Tibial artery (tissue), 4 donors: ENCODE measurements around the gene GDF15.
"Not testable (repeated sequence)": the region's sequence is repeated elsewhere in the genome, so short reads cannot be mapped to it uniquely, and the experiment has no call there.

Experiments used
- DNase-seq, 2 donors: peaks; one replicate each; pipeline ENCODE4 v3.0.0-alpha.2; 2019
- H3K27ac ChIP-seq, 2 donors: fragments of 200-600 bp; sonication (generic) in 1 of 2; 1 replicate in 1 of 2; 2 replicates in 1 of 2; pipeline ENCODE4 v1.5.1; 2018 to 2019; ENCODE audit warnings: mild to moderate bottlenecking in 1 of 2
- H3K27me3 ChIP-seq, 2 donors: fragments of 200-600 bp; sonication (generic) in 1 of 2; one replicate each; pipeline versions ENCODE4 v1.5.1 to v1.6.0; 2016 to 2019
- H3K36me3 ChIP-seq, 3 donors: fragments of 200-600 bp; sonication (generic) in 2 of 3; one replicate each; pipeline ENCODE4 v1.5.1; 2016 to 2019; ENCODE audit warnings: mild to moderate bottlenecking in 2 of 3
- H3K4me1 ChIP-seq, 4 donors: fragments of 200-600 bp; sonication (generic) in 2 of 4; 1 replicate in 3 of 4; 2 replicates in 1 of 4; pipeline ENCODE4 v1.5.1; 2016 to 2019
- H3K4me3 ChIP-seq, 2 donors: fragments of 200-600 bp; sonication (generic) in 1 of 2; 1 replicate in 1 of 2; 2 replicates in 1 of 2; pipeline ENCODE4 v1.5.1; 2018 to 2019; ENCODE audit warnings: mild to moderate bottlenecking in 2 of 2
- H3K9me3 ChIP-seq, 3 donors: fragments of 200-600 bp; sonication (generic) in 1 of 3; one replicate each; pipeline ENCODE4 v1.5.1; 2016 to 2019
- CTCF ChIP-seq, 2 experiments: fragments of 200-600 bp in 1 of 2; fragments of 450-650 bp in 1 of 2; IDR thresholded peaks; one replicate each; pipeline ENCODE4 v1.5.1; 2017 to 2019; ENCODE audit warnings: antibody characterized with exemption in 2 of 2, mild to moderate bottlenecking in 1 of 2, moderate library complexity in 1 of 2
- intact Hi-C: fragments of 100-400 bp; cut with DNase I; formaldehyde crosslinking; loops from one replicate; pipeline ENCODE4 v1.15.0; 2023; ENCODE audit warnings: low total_unique reads

GDF15 gene

GRCh38 chr19:18348171-18348570, 37.8 kb upstream of the GDF15 start:
- no peaks in the 10 kb centered on the region for H3K4me1 ChIP-seq
- no peak for TF ChIP-seq CTCF (IDR thresholded peaks at IDR 0.05)
- no peak for DNase-seq
- intact Hi-C loops, result loop anchor here (5.0 kb wide), 1 partner anchor 59 kb away; no protein-coding TSS in a partner anchor
- no peaks in the 10 kb centered on the region for H3K9me3 ChIP-seq
- no peak overlapping the region for H3K27ac ChIP-seq
- no peak overlapping the region for H3K4me3 ChIP-seq
- H3K27me3 ChIP-seq, result no peaks in the 10 kb centered on the region
- H3K36me3 ChIP-seq, result peaks cover 0 to 26% (median 0%) of the 10 kb centered on the region in 3 donors

DNA sequence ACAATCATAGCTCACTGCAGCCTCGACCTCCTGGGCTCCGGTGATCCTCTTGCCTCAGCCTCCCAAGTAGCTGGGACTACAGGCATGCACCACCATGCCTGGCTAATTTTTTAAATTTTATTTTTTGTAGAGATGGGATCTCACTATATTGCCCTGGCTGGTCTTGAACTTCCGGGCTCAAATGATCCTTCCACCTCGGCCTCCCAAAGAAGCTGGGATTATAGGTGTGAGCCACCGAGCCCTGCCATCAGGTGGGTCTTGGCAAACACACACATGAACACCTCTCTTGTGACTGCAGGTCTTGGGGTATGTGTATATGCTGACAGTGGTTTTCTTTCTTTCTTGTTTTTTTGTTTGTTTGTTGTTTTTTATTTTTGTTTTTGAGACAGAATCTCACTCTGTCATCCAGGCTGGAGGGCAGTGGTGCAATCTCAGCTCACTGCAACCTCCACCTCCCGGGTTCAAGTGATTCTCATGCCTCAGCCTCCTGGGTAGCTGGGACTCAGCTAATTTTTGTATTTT, 37.1 kb upstream of the GDF15 start:
- not testable (repeated sequence) for H3K4me1 ChIP-seq, H3K27ac ChIP-seq, H3K4me3 ChIP-seq, DNase-seq, H3K27me3 ChIP-seq, H3K9me3 ChIP-seq
- H3K36me3 ChIP-seq, result peaks cover 0 to 23% (median 0%) of the 10 kb centered on the region in 3 donors
- intact Hi-C loops, result loop anchor here (5.0 kb wide), 1 partner anchor 58 kb away; no protein-coding TSS in a partner anchor

GRCh38 chr19:18349524-18350128, 36.3 kb upstream of the GDF15 start:
- peak in 1 of 2 donors; percentile 48 for DNase-seq
- TF ChIP-seq CTCF (IDR thresholded peaks at IDR 0.05), result peak; percentile 64 to 69
- H3K27ac ChIP-seq, result no peak overlapping the region
- H3K27me3 ChIP-seq, result no peaks in the 10 kb centered on the region
- peaks cover 0 to 18% (median 0%) of the 10 kb centered on the region in 3 donors for H3K36me3 ChIP-seq
- no peaks in the 10 kb centered on the region for H3K9me3 ChIP-seq
- intact Hi-C loops, result loop anchor here (5.0 kb wide), 2 partner anchors 48 to 58 kb away; partner anchors contain the start of gene LRRC25
- H3K4me1 ChIP-seq, result no peaks in the 10 kb centered on the region
- no peak overlapping the region for H3K4me3 ChIP-seq

GRCh38 chr19:18350490-18350889, 35.5 kb upstream of the GDF15 start:
- H3K27ac ChIP-seq, result no peak overlapping the region
- H3K4me1 ChIP-seq, result no peaks in the 10 kb centered on the region
- H3K36me3 ChIP-seq, result peaks cover 0 to 13% (median 0%) of the 10 kb centered on the region in 3 donors
- H3K9me3 ChIP-seq, result no peaks in the 10 kb centered on the region
- no peaks in the 10 kb centered on the region for H3K27me3 ChIP-seq
- intact Hi-C loops, result loop anchor here (5.0 kb wide), 1 partner anchor 47 kb away; the partner anchor contains the start of gene LRRC25
- no peak for DNase-seq
- no peak overlapping the region for H3K4me3 ChIP-seq
- TF ChIP-seq CTCF (IDR thresholded peaks at IDR 0.05), result no peak

DNA sequence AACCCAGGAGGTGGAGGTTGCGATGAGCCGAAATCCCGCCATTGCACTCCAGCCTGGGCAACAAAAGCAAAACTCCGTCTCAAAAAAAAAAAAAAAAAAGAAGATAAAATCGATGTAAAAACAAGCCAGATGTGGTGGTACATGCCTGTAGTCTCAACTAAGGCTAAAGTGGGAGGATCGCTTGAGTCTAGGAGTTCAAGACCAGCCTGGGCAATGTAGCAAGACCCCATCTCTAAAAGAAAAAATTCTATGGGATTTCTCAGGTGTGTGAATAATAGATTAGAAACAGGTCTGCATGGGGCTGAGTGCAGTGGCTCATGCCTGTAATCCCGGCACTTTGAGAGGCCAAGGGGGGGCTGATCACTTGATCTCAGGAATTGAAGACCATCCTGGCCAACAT, 34.4 kb upstream of the GDF15 start:
- H3K36me3 ChIP-seq, result peaks cover 0 to 23% (median 10%) of the 10 kb centered on the region in 3 donors
- H3K9me3 ChIP-seq, result no peaks in the 10 kb centered on the region
- H3K27me3 ChIP-seq, result no peaks in the 10 kb centered on the region
- H3K4me3 ChIP-seq, result no peak overlapping the region
- DNase-seq, result no peak
- intact Hi-C loops, result loop anchor here (5.0 kb wide), 1 partner anchor 46 kb away; the partner anchor contains the start of gene LRRC25
- H3K4me1 ChIP-seq, result peaks cover 0 to 9% (median 4%) of the 10 kb centered on the region in 4 donors
- no peak overlapping the region for H3K27ac ChIP-seq
- TF ChIP-seq CTCF (IDR thresholded peaks at IDR 0.05), result no peak

GRCh38 chr19:18353378-18354005, 32.5 kb upstream of the GDF15 start:
- H3K36me3 ChIP-seq, result peaks cover 5 to 36% (median 25%) of the 10 kb centered on the region in 3 donors
- no peaks in the 10 kb centered on the region for H3K27me3 ChIP-seq
- intact Hi-C loops, result loop anchor here (5.0 kb wide), 1 partner anchor 44 kb away; the partner anchor contains the start of gene LRRC25
- no peak overlapping the region for H3K4me3 ChIP-seq
- TF ChIP-seq CTCF (IDR thresholded peaks at IDR 0.05), result no peak
- peaks cover 0 to 6% (median 0%) of the 10 kb centered on the region in 3 donors for H3K9me3 ChIP-seq
- no peak overlapping the region for H3K27ac ChIP-seq
- H3K4me1 ChIP-seq, result peaks cover 0 to 12% (median 7%) of the 10 kb centered on the region in 4 donors
- no peak for DNase-seq

- H3K4me3 ChIP-seq, H3K27ac ChIP-seq, H3K9me3 ChIP-seq, DNase-seq, H3K27me3 ChIP-seq: not testable (repeated sequence)
- Histone ChIP-seq H3K4me1 (peaks cover 0 to 12% (median 7%) of the 10 kb centered on the region in 4 donors), H3K36me3 (peaks cover 5 to 45% (median 34%) of the 10 kb centered on the region in 3 donors)
- intact Hi-C loops, result loop anchor here (5.0 kb wide), 1 partner anchor 43 kb away; the partner anchor contains the start of gene LRRC25
Measured at GRCh38 chr19:18354743-18355142, 31.2 kb upstream of the GDF15 start.
